CD4-positive, alpha-beta T cell treated with Interleukin-17A for 1 hour (primary cell): ENCODE data around the gene TECTA.
"Not testable (repeated sequence)": the region's sequence is repeated elsewhere in the genome, so short reads cannot be mapped to it uniquely, and the experiment has no call there.

Experiments
- DNase-seq: peaks from one replicate; pipeline ENCODE4 v3.0.0-alpha.2; 2020

The TECTA gene

GRCh38 chr11:121099364-121099763 is 1.7 kb upstream of the TECTA start:
- DNase-seq: no peak

GRCh38 chr11:121099885-121100284 is 1.2 kb upstream of the TECTA start:
- DNase-seq: no peak

- no peak for DNase-seq
These were observed 3.3 kb downstream of the TECTA start for GRCh38 chr11:121104312-121104762.

GRCh38 chr11:121105063-121105480 is 4.0 kb downstream of the TECTA start:
- no peak for DNase-seq

GRCh38 chr11:121105481-121106195 is 4.6 kb downstream of the TECTA start:
- no peak for DNase-seq

GRCh38 chr11:121106812-121107211 is 5.8 kb downstream of the TECTA start:
- no peak for DNase-seq

GRCh38 chr11:121108413-121108812 is 7.4 kb downstream of the TECTA start:
- no peak for DNase-seq

- DNase-seq: no peak
These were observed 8.4 kb downstream of the TECTA start for GRCh38 chr11:121109471-121109870.

- DNase-seq: no peak
These were observed 9.0 kb downstream of the TECTA start for GRCh38 chr11:121109916-121110586.

GRCh38 chr11:121110871-121111724 is 10.1 kb downstream of the TECTA start:
- no peak for DNase-seq

GRCh38 chr11:121112498-121113455 is 11.7 kb downstream of the TECTA start:
- DNase-seq: peak; percentile 33

- DNase-seq: no peak
These were observed 12.6 kb downstream of the TECTA start for GRCh38 chr11:121113611-121114010.

- DNase-seq: not testable (repeated sequence)
These were observed 14.0 kb downstream of the TECTA start for GRCh38 chr11:121115024-121115423.

GRCh38 chr11:121117788-121118187 is 16.7 kb downstream of the TECTA start:
- DNase-seq: no peak

GRCh38 chr11:121119440-121119839 is 18.4 kb downstream of the TECTA start:
- no peak for DNase-seq

GRCh38 chr11:121122328-121122727 is 21.3 kb downstream of the TECTA start:
- DNase-seq: no peak

- DNase-seq: no peak
These were observed 22.5 kb downstream of the TECTA start for GRCh38 chr11:121123496-121124069.

- DNase-seq: no peak
These were observed 26.8 kb downstream of the TECTA start for GRCh38 chr11:121127809-121128208.

GRCh38 chr11:121129362-121130340 is 28.6 kb downstream of the TECTA start:
- no peak for DNase-seq

GRCh38 chr11:121131656-121132055 is 30.6 kb downstream of the TECTA start:
- no peak for DNase-seq
